IPS DF 6.9 (cell line): ENCODE measurements around the gene GRAP2.

ENCODE experiments used
- DNase-seq: peaks from one replicate; pipeline ENCODE4 v3.0.0-alpha.2; 2013; ENCODE audit warnings: low read depth, low spot score
- H3K27ac ChIP-seq: one replicate; pipeline ENCODE4 v1.5.1; 2013; ENCODE audit warnings: low read length, control low read depth
- H3K27me3 ChIP-seq: 2 replicates; pipeline ENCODE4 v1.6.1; 2013; ENCODE audit warnings: mild to moderate bottlenecking, low read length; ENCODE audit not compliant: control insufficient read depth, insufficient read depth
- H3K36me3 ChIP-seq: 2 replicates; pipeline ENCODE4 v1.6.1; 2013; ENCODE audit warnings: low read length; ENCODE audit not compliant: control insufficient read depth, insufficient read depth
- H3K4me1 ChIP-seq: 2 replicates; pipeline ENCODE4 v1.6.1; 2013; ENCODE audit warnings: low read length; ENCODE audit not compliant: control insufficient read depth, insufficient read depth
- H3K4me3 ChIP-seq: 2 replicates; pipeline ENCODE4 v1.5.1; 2013; ENCODE audit warnings: mild to moderate bottlenecking, low read length
- H3K9me3 ChIP-seq: 2 replicates; pipeline ENCODE4 v1.6.1; 2013; ENCODE audit warnings: low read length, inconsistent platforms; ENCODE audit not compliant: control insufficient read depth, insufficient read depth
- WGBS: extraction: QIAGEN DNeasy Blood & Tissue Kit; methylation state at CpG from one replicate; pipeline ENCODE4 v1.1.7; 2013; ENCODE audit warnings: mixed read lengths, missing lambda C conversion rate; ENCODE audit not compliant: insufficient read length, insufficient coverage; 5-methylcytosine and 5-hydroxymethylcytosine counted together

Gene GRAP2

DNA sequence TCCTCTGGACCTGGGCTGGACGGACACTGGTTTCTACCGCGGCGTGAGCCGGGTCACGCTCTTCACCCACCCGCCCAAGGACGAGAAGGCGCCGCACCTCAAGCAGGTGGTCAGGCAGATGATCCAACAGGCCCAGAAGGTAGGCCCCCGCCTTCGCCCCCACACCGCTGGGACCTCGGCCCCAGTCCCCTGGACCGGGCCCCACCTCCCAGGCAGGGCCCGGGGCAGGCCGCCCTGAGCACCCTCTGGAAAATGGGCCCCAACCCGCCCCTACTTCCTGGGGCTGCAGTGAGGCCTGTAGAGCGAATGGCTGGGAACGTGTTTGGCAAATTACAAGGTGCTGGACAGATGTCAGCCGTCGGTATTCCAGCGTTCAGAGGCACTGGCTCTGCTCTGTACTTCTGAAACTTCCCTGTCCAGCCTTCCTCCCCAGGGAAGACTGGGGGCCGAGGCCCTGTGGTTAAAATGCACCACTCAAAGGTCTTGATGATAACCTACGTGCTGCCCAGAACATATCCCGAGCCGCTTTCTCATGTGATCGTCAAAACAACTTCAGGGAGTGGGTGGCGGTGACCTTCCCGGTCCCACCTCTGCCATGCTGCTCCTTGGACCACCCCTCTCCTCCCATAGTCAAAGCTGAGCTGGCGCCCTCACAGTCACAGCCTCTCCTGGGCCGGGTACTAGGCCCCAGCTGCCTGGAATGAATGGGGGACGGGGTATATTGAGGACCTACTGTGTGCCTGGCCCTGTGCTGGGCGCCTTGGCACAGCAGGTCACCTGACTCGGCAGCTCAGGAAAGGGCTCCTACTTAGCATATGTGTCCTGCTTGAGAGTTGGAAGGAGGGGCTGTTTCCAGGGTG, 94.7 kb downstream of the GRAP2 start:
- H3K9me3 ChIP-seq = no peaks in the 10 kb centered on the region
- DNase-seq = no peak
- peaks cover 16% of the 10 kb centered on the region for H3K4me1 ChIP-seq
- no peak overlapping the region for H3K27ac ChIP-seq
- peak overlapping the region; percentile 74 for H3K4me3 ChIP-seq
- H3K27me3 ChIP-seq = no peaks in the 10 kb centered on the region; the same call in 1 of the 2 replicates
- WGBS = no CpG with 5 or more reads among the region's 35 CpGs
- no peaks in the 10 kb centered on the region for H3K36me3 ChIP-seq

DNA sequence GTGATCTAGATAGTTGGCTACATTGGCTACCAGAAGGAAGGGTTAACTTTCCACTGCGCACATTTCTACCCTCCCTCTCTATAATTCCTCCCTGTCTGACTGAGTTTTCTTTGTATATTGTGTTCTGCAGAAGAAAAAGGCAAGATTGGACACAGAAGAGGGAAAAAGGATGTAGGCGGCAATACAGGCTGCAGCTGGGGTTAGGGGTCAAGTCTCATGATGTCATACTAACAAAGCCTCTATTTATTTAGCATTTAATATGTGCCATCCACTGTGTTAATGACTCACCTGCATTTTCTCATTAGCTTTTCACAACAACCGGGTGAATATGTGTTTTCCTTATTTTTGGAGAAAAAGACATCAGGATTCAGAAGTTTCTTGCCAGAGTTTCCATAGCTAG, 95.8 kb downstream of the GRAP2 start:
- H3K27ac ChIP-seq = no peak overlapping the region
- H3K27me3 ChIP-seq = no peaks in the 10 kb centered on the region; the same call in 1 of the 2 replicates
- peaks cover 16% of the 10 kb centered on the region for H3K4me1 ChIP-seq
- H3K4me3 ChIP-seq = no peak overlapping the region
- H3K9me3 ChIP-seq = no peaks in the 10 kb centered on the region
- no peak for DNase-seq
- WGBS = no CpG with 5 or more reads among the region's 3 CpGs
- no peaks in the 10 kb centered on the region for H3K36me3 ChIP-seq

DNA sequence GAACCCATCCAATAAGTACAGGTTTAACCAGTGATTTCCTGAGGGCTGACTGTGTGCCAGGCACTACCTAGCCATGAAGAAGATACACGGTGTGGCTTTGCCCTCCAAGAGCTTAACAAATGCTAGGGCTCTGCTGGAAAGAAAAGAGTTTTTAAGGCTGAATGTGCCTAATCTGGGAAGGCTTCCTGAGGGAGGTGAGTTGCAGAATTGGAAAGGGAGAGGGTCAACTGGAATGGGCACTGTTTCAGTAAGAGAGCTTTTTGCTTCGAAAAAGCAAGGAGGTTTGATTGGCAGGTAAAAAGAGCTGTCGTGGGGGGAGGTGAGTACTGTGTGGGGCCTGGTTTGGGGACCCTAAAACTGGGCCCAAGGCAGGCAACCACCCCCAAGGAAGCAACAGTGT, 96.5 kb downstream of the GRAP2 start:
- Histone ChIP-seq H3K4me1 (peaks cover 20% of the 10 kb centered on the region), H3K27ac (no peak overlapping the region), H3K27me3 (no peaks in the 10 kb centered on the region; the same call in 1 of the 2 replicates), H3K9me3 (no peaks in the 10 kb centered on the region), H3K4me3 (no peak overlapping the region), H3K36me3 (no peaks in the 10 kb centered on the region)
- no peak for DNase-seq
- WGBS = no CpG with 5 or more reads among the region's 3 CpGs

DNA sequence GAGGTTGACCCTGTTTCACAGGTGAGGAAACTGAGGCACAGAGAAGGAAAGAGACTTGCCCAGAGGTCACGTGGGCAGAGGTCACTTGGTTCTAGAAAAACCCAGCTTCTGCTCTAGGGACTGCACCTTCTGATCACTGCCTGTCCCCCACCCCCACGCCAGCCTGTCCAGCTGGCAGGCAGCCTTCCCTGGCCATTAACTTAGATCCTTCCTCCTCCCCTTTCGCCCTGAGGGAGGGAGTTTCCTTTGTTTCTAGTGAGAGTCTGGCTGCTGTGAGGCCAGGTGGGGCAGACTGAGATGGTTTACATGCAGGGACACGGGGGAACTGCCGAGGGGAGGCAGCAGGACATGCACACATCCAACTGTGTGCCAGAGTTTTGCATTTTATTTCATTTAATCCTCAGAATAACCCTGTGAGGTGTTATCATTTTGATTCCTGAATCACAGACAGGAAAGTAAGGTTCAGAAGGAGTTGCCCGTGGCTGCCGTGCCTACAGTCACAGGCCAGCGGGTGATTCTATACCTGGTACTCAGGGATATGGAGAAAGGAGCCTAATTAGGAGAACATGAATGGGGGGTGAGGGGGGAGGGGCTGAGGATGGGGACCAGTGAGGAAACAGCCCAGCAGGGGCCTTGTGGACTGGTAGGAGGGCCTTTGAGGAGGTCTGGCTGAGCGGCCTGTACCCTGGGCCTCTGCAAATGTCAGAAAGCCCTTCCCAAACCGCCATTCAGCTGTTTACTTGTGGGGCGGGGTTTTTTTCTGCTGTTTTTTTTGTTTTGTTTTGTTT, 97.2 kb downstream of the GRAP2 start:
- Histone ChIP-seq H3K4me3 (no peak overlapping the region), H3K4me1 (peaks cover 22% of the 10 kb centered on the region), H3K27me3 (no peaks in the 10 kb centered on the region; the same call in 1 of the 2 replicates), H3K36me3 (no peaks in the 10 kb centered on the region), H3K27ac (no peak overlapping the region), H3K9me3 (no peaks in the 10 kb centered on the region)
- peak; percentile 39 for DNase-seq
- no CpG with 5 or more reads among the region's 11 CpGs for WGBS

DNA sequence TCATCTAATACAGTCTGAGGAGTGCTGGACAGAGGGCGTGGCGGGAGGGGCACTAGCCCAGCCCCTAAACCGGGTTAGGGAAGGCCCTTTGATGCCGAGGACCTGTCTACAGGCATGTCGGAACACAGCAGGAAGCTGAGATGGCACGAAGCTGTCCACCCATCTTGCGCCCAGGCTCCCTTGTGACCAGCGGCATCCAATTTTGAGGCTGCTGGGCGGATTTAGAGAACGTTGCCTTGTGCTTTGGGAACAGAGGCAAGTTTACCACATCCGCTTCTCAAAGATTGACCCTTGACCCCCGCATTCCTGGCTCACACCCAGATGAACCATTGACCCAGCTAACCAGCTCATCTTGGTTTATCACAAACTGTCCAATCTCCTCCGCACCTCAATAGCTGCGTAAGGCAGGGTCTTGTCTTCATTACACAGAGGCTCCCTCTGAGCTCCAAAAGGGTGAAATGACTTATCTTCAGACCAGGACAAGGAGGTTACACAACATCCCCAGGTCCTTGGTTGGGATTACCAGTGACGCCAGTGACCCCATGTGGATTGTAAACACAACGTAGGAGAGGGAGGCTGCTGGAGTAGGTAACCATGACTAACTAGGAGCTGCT, 98.4 kb downstream of the GRAP2 start:
- Histone ChIP-seq H3K9me3 (no peaks in the 10 kb centered on the region), H3K4me1 (peaks cover 21% of the 10 kb centered on the region)

DNA sequence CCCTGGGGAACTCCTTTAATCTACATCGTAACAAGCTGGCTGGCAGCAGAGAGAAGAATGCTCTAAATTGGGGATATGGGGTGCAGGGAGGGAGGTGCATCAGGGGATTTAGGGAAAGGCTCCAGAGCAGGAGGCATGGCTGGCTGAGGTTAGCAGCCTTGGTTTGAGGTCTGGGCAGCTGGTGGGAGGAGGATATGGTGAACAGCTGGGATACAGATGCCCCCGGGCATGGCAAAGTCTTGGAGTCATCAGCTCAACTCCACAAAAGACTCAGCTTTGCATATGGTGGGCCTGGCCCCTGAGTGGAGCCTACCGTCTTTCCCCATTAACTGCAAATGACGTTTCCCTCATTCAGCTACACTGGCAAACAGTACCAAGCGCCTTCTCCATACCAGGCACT, 99.3 kb downstream of the GRAP2 start:
- H3K27ac ChIP-seq = no peak overlapping the region
- no peak for DNase-seq
- no CpG with 5 or more reads among the region's 5 CpGs for WGBS
- H3K4me3 ChIP-seq = no peak overlapping the region
- no peaks in the 10 kb centered on the region for H3K36me3 ChIP-seq
- H3K27me3 ChIP-seq = no peaks in the 10 kb centered on the region
- no peaks in the 10 kb centered on the region for H3K9me3 ChIP-seq
- peaks cover 19% of the 10 kb centered on the region for H3K4me1 ChIP-seq

More for the DNA sequence above, 98.4 kb downstream of the GRAP2 start:
- Histone ChIP-seq H3K27ac (no peak overlapping the region), H3K36me3 (no peaks in the 10 kb centered on the region), H3K4me3 (no peak overlapping the region), H3K27me3 (no peaks in the 10 kb centered on the region)
- no CpG with 5 or more reads among the region's 16 CpGs for WGBS
- DNase-seq = no peak

DNA sequence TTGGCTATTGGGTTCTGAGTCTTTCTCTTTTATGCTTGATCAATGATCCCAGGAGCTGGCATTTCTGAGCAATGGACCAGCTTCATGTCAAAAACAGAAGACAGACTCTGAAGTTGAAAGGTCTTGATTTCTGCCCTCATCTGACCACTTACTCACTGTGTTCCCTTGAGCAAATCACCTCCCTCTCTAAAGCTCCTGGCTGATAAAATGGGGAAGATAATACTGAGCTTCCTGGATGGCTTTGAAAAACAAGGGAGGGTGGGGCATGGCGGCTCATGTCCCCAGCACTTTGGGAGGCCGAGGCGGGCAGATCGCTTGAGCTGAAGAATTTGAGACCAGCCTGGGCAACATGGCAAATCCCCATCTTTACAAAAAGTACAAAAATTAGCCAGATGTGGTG, 100.2 kb downstream of the GRAP2 start:
- WGBS = no CpG with 5 or more reads among the region's 4 CpGs
- peaks cover 16% of the 10 kb centered on the region for H3K4me1 ChIP-seq

DNA sequence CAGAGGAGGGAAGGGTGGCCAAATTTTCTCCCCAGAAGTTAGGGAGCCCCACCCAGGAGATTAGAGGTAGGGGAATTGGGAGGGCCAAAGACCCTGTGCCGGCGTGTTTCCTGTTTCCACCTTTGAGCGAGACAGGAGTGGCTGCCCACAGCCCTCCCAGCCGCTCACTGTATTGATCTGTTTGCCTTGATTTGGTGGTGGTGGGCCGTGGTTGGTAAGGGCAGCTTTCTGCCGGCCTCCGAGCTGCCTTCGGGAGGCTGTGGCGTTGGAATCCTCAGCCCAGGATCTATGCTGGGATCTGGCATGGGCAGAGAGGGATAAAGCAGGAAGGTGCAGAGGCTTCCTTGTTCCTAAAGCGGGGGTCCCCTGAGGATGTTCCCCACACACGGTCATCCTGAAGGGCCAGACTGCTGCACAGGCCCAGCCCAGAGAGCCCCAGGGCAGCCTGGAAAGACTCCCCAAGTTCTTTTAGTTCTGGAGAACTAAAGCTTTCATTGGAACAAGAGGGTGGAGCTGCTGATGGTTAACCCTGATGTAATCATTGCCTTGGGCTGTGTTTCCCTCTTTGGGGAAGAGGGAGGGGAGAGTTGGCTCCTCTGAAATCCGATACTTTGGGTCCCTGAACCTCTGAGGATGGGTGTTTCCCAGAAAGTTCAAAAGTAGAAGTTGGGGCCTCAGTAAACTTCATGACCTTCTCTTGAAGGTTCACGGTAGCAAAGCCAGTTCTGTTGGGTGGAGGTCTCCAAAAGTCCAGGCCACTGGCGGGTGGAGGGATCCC, 101.1 kb downstream of the GRAP2 start:
- Histone ChIP-seq H3K27me3 (no peaks in the 10 kb centered on the region), H3K4me1 (peaks cover 16% of the 10 kb centered on the region), H3K4me3 (no peak overlapping the region), H3K27ac (no peak overlapping the region), H3K9me3 (no peaks in the 10 kb centered on the region), H3K36me3 (no peaks in the 10 kb centered on the region)
- no peak for DNase-seq
- WGBS = no CpG with 5 or more reads among the region's 14 CpGs

More for the DNA sequence above, 100.2 kb downstream of the GRAP2 start:
- Histone ChIP-seq H3K4me3 (no peak overlapping the region), H3K9me3 (no peaks in the 10 kb centered on the region), H3K27me3 (no peaks in the 10 kb centered on the region), H3K27ac (no peak overlapping the region), H3K36me3 (no peaks in the 10 kb centered on the region)
- no peak for DNase-seq

DNA sequence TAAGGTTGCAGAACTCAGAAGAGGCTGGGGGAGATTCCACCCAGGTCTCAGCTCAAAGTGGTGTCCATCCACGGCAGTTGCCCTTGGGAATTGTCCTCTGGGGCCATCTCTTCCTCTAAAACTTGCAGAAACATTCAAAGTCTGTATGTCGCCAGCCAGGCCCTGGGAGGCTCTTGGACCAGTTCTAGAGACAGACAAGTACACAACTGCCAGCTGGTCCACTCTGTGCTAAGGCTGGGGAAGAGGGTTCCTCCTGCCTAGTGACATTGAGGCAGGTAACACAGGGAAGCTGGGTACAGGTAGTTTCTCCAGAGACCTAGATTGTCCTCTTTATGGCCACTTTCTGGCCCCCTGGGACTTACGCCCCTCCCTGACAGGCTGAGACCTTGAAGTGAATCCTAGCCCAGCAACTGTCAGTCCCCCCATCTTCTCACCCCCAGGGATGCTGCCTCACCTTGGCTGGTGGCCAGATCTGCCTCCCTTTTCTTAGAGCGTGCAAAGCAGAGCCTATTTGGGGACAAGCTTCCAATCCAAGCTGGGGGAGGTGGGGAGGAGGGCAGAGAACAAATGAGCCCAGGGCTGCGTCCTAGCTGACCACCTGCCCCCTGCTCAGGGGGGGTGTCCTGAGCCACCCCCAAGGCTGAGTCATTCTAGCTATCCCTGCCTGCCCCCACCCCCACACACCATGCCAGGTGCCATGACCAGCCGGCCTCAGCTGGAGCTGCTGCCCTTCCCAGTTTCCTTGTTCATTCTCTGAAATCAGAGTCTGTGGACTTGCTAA, 102.2 kb downstream of the GRAP2 start:
- no CpG with 5 or more reads among the region's 6 CpGs for WGBS
- Histone ChIP-seq H3K36me3 (no peaks in the 10 kb centered on the region), H3K4me1 (peaks cover 13% of the 10 kb centered on the region), H3K9me3 (no peaks in the 10 kb centered on the region), H3K27me3 (no peaks in the 10 kb centered on the region), H3K4me3 (no peak overlapping the region), H3K27ac (no peak overlapping the region)
- DNase-seq = no peak
